GM18520 (cell line): Measurements from ENCODE around the gene TRAPPC10.
"Not testable (repeated sequence)": the region's sequence is repeated elsewhere in the genome, so short reads cannot be mapped to it uniquely, and the experiment has no call there.

Source experiments
- ATAC-seq: cut with Tn5 transposase; IDR thresholded peaks from one replicate; pipeline ENCODE4 v1.9.1; 2021; ENCODE audit not compliant: unreplicated experiment

The TRAPPC10 gene

DNA sequence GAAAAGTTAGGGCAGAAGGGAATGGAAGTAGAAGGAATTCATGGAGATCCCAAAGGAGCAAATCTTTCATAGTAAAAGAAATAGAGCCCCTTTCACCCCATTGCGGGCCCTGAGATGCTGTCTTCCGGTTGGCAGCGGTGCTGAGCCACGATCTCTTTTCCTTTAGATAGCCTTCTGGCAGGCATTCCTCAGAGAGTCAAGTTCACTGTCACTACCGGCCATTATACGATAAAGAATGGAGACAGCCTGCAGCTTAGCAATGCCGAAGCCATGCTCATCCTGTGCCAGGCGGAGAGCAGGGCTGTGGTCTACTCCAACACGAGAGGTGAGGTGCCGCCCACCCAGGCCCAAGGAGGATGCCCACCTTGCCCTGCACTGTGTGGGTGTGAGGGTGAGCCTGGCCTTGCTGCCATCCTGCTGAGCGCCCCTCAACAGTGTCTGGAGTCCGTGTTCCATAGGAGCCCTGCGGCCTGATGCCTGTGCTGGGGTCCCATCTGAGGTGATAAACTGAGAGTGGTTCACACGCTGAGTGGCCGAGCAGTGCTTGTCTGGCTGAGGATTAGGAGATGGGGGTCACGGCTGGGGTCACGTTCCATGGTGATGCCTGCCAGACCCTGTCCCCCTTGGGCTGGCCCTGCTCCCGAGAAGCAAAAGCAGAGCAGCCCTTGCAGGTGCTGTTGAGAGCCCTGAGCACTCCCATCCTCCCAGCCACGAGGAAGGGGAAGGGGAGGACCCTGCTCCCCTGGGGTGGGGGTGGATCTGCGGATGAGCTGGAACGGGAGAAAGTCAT is 74.7 kb downstream of the TRAPPC10 start:
- ATAC-seq, result no peak

DNA sequence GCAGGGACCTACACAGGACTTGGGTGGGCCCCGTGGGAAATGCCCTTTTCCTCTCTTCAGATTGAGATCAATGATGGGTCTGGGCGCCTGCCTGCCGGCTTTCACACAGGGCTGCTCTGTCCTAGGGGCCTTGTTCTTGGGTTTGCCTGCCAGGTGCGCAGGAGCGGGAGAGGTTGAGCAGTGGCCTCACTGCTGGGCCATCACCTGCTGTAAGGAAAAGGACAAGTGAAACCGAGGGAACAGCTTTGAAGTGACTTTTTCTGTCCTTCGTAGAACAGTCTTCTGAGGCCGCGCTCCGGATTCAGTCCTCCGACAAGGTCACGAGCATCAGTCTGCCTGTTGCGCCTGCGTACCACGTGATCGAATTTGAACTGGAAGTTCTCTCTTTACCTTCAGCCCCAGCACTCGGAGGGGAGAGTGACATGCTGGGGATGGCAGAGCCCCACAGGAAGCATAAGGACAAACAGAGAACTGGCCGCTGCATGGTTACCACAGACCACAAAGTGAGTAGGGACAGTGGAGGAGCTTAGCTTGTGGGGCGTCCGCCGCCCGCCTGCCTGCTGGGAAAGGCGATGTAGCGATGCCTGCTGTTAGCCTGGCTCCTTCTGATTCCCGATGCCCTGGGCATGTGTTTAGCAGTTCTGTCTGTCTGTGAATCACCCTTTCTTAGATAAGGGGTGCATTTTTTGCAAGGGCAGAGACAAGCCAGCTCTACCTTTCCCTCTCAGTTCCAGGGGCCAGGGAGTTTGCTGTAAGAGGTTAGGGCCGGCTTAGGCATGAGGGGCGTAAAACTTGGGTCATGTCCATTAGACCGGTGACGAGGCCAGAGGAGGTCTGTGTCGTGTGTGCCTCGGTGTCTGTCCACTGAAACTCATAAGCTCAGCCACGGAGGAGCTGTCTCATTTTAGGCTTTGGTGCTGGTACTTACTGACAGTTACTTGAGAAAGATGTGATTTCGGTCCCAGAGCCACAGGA is 75.6 kb downstream of the TRAPPC10 start:
- no peak for ATAC-seq

DNA sequence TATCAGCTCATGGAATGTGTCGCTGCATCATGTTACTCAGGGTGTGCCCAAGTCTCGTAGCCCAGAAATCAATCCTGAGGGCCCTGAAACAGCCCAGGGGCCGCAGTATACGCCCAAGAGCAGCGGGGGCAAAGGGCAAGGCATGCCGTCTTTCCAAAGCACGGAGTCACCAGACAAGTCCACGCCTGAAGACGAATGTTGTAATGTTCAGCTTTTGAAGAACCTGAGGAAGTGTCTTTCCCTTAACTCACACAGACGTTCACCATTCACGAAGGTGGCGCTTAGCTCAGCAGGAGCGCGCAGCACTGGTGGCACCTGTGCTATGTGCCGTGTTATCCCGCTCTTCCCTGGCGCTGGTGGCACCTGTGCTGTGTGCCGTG is 76.3 kb downstream of the TRAPPC10 start:
- ATAC-seq, result no peak

DNA sequence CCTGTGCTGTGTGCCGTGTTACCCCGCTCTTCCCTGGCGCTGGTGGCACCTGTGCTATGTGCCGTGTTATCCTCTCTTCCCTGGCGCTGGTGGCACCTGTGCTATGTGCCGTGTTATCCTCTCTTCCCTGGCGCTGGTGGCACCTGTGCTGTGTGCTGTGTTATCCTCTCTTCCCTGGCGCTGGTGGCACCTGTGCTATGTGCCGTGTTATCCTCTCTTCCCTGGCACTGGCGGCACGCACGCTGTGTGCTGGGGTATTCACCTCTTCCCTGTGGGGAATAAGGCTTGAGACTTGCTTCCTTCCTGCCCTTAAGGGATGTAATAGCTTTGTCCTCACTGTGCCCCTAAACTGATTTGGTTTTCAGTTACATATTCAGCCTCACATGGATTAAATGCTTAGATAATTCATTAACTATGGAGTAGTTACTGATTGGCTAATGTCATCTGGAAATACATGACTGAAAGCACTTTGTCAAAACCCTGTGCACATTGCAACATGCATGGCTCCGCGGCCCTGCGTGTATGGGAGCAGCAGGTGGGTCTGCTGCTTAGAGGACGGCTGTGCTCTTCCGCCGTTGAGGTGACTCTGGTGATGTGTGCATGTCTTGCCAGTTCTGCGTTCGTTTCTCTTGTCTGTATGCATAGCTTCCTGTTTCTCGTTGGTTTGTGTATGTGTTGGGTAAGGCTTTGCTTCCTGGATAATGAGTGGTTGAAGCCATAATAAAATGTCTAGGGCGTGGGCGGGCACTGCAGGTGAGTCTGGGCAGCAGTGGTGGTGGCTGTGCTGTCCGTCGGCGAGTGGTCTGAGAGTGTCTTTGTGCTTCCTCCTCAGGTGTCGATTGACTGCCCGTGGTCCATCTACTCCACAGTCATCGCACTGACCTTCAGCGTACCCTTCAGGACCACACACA is 77.1 kb downstream of the TRAPPC10 start:
- ATAC-seq, result no peak

DNA sequence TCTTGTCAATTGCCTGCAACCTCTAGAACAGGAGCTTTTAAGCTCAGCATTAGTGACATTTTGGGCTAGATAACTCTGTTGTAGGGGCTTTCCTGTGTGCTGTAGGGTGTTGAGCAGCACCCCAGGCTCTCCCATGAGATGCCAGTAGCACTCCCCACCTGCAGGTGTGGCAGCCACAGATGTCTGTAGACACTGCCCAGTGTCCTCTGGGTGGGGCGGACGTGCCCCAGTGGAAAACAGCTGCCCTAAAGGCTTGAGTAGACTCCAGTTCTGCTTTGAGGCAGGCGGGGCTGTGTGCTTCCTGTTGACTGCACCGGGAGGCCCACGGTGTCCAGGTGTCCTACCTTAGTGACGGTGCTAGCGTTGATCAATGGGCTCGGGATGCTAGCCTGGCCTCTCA is 78.2 kb downstream of the TRAPPC10 start:
- no peak for ATAC-seq

DNA sequence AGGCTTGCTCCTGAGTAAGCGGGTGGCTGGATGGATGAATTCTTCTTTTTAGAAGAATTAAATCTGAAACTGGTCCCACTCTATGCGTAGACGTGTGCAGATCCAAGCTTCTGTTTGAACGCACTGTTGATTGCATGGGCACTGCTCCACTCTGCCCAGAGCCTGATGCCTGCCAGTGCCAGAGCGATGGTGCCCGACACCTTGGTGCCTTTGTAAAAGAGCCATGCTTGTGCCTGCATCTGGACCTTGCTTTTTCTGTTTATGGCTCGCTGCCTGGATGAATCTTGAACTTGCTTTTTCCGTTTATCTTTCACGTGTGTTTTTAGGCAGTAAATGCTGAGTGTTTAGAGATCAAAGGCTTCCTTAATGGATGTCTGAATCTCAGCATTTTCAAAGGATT is 80.1 kb downstream of the TRAPPC10 start:
- no peak for ATAC-seq

DNA sequence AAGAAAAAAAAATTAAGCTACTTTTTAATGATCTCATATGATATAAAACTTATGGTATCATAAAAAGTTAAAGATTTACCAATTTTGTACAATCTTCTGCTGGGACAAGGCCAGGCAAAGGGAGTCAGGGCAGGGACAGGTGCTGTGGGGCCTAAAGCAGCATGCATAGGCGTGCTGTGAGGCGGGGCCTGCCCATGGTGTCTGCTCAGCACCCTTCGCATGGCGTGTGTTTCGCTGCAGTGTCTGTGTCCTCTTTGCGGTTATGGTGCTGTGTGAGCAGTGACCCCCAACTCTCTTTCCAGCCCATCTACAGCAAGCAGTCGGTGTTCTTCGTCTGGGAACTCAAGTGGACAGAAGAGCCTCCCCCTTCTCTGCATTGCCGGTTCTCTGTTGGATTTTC is 81.7 kb downstream of the TRAPPC10 start:
- ATAC-seq, result no peak

DNA sequence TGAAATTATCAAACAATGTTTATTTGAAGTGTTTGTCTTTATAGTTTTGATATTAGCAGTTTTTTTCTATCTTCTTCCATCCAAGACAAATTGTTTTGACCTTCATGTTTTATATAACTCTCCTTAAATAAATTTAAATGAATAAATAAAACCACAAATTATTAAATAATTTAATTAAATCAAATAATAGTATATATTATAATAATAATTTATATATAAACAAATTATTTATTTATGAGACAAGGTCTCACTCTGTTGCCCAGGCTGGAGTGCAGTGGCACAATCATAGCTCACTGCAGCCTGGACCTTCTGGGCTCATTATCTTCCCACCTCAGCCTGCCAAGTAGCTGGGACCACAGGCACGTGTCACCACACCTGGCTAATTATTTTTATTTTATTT is 82.7 kb downstream of the TRAPPC10 start:
- no peak for ATAC-seq

DNA sequence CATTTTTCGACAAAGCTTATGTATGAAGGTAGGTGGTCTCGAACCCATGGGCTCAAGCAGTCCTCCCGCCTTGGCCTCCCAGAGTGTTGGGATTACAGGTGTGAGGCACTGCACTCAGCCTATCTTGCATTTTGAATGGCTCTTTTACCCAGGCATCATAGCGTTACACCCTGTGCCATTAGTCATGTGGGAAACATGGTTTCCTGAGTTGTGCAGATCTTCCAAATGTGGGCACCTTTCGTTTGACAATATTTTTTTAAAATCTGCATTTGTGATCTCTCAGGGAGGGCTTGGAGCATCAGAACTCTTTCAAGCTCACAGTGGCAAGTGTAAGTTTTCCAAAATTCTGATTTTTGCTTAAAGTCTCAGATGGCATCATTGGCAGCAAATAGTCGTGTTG is 86.4 kb downstream of the TRAPPC10 start:
- ATAC-seq, result not testable (repeated sequence)

DNA sequence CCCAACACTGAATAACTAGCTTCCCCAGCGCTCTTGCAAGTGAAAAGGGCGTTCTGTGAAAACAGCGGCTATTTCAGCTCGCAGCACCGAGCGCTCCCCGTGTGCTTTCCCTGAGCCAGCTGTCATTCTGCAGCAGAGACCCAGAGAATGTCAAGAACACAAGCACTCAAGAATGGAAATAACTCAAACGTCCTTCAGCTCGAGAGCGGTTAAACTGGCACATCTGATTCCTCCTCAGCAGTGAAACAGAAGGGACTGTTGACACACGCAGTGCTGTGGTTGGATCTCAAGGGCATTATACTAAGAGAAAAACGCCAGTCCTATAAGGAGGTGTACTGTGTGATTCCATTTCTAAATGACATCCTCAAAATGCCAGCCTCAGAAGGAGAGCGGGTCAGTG is 86.9 kb downstream of the TRAPPC10 start:
- ATAC-seq, result not testable (repeated sequence)

DNA sequence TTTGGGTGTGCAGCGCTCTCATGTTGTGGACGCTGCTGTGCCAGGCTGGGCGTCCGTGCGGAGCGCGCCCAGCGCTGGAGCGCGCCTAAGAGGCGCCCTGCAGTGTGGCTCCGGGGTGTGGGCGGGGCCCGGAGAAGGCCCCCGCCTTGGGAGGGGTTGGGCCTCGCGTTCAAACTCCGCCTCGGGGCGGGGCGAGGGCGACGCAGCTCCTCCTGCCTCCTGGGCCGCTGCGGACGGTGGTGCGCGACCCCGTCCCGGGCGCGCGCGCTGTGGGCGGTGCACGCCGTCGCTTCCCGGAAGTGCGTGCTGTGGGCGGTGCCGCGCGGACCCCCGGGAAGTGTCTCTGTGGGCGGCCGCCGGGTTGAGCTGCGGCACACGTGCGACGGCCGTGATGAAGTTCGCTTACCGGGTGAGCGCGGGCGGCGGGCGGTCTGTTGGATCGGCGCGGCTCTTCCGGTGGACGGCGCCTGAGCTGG is 95.0 kb downstream of the TRAPPC10 start, which contains the start of gene PWP2:
TSS of gene PWP2 (plus strand) at position 374 of the 476 bp plus-strand sequence. CDS start at position 392, 18 bp downstream.
- peak; percentile 76 for ATAC-seq

DNA sequence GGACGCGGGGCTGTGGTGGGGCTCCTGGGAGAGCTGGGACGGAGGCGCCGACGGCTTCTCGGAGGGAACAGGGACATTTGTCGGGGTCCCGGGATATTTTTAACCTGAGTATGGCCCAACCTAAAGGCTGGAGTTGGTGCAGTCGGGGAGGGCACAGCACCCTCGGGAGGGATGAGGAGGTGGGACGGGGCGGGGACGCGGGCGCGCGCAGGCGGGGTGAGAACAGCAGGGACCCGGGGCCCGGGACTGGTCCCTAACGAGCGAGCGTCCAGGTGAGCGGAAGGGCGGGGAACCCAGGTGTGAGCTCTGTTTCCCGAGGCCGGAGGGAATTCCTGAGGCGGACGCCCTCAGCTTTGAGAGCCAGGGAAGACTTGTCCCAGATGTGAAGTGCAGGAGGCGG is 95.5 kb downstream of the TRAPPC10 start:
- not testable (repeated sequence) for ATAC-seq

DNA sequence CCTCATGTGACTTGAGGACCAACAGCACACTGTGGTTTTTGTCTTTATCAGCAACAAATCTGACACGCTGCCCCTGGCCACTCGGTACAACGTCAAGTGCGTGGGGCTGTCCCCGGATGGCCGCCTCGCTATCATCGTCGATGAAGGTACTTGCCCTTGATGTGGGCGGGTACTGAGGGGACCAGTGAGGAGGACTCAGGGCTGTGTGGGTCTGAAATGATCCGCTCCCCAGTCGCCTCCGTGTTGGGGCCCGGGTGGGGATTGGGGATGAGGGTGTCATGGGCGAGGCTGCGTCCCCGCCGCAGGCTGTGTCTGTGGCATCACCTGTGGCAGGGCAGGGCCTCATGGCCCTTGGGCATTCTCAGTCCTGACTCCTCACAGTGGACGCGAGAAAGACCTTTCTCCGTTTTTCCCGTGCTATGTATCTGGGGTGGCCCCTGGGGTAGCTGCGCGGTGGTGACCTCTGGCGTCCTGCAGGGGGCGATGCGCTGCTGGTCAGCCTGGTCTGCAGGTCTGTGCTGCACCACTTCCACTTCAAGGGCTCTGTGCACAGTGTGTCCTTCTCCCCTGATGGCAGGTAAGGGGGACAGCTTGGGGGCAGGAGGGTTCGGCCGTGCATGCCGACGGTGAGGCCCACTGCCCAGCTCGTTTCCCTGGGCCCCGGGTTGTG is 101.7 kb downstream of the TRAPPC10 start:
- ATAC-seq, result not testable (repeated sequence)

DNA sequence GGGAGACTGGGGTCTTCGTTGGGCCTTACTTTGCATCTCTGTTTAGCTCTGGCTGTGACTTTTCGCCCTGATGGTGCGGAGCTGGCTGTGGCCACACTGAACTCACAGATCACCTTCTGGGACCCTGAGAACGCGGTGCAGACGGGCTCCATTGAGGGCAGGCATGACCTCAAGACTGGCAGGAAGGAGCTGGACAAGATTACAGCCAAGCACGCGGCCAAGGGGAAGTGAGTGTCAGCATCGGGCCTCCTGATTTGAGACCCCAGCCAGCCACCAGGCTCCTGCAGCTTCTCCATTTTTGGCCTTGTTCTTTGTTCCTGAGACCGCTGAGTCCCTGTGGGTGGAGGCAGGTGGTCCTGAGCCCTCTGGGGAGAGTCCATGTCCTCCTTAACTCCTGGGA is 110.0 kb downstream of the TRAPPC10 start:
- not testable (repeated sequence) for ATAC-seq

DNA sequence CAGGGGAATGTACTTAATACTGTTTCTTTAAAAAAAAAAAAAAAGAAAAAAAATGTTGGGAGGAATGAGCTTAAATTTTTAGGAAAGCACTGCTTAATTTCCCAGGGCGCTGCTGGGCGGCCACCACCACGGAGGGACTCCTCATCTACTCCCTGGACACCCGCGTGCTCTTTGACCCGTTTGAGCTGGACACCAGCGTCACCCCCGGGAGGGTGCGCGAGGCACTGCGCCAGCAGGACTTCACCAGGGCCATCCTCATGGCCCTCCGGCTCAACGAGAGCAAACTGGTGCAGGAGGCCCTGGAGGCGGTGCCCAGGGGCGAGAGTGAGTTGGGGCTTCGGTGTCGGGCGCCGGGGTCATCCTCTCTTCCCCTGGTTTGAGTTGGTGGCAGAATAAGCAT is 115.7 kb downstream of the TRAPPC10 start:
- ATAC-seq, result not testable (repeated sequence)

DNA sequence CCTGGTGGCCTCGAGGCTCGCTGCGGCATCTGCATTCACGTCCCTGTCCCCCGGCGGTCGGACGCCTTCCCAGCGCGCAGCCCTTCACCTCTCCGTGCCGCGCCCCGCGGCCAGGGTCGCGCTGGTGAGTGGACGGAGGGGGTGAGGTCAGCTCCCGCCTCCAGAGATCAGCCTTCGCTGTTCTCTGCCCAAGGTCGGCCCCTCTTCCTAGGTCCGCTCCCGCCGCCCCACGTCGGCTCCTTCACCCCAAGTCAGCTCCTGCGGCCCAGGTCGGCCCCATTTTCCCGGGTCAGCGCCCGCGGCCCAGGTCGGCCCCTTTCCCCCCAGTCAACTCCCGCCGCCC is 121.6 kb downstream of the TRAPPC10 start:
- not testable (repeated sequence) for ATAC-seq

DNA sequence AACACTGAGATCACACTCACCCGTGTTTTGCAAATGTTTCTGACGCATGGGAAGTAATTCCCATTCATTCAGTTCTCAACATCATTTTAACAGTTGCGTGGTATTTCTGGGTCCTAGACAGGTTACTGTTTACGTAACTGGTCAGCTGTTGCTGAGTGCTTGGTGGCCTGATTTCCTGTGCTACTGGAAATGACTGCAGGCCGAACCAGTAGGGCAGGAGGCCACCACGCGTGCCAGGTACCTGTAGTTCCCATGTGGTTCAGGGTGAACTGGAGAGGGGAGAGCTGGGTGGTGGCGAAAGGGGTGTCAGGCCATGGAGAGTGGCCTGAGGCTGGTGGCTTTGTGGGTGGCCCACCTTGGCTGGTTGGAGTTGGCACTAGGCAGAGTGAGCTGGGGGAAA is 122.6 kb downstream of the TRAPPC10 start:
- not testable (repeated sequence) for ATAC-seq

DNA sequence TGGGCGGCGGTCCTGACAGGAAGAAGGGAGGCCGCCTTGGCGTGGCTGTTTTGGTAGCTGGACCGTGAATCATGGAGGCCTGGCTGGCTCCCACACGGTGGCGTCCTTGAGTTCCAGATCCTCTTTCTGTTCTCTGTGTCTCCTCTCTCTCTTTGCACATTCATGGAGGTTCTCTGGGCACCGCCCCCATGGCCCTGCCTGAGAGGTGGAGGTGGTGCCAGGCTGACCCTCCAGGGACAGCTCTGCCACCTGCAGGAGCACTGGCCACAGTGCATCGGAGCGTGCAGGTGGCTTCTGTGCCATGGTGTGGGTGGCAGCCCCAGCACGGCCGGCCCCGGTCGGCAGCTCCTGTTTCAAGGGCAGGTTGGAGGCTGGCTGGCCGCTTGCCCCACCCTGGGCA is 125.9 kb downstream of the TRAPPC10 start:
- ATAC-seq, result peak; percentile 66

DNA sequence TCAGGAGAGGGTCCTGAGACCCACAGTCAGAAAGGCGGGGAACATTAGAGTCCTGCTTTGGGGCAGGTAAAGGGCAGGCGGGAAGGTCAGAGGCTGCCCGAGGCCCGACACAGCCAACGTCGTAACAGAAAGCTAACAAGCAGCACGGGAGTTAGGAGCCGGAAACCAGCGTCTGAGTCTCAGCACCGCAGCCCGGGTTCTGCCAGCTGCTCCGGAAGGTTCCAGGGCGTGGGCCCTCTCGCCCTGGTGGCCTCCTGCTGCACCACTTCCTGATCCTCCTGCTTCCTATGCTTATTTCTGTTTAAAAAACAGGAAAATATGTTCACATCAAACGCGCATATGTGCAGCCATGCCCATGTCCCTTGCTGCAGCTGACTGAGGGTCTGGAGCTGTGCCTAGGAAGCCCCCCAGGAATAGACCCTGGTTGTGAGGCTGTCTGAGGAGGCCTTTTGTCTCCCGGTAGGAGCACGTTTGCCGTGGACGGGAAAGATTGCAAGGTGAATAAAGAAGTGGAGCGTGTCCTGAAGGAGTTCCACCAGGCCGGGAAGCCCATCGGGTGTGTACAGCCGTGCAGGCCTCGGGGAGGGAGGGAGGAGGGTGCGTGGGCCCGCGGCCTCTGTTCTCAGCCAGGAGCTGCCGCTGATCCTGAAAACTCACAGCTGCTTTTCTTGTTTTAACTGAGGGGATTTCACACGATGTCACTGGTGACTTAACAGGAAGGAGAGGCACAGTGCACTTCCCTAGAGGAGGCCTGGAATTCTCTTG is 127.9 kb downstream of the TRAPPC10 start:
- ATAC-seq, result not testable (repeated sequence)
